Esophagus muscularis mucosa (tissue), 4 donors: ENCODE results near the gene USP2. TPM values are rescaled to one million over a fixed set of nuclear protein-coding genes. Genes with fewer than 3 reads are reported as not detected.

Experiments
- DNase-seq: peaks from one replicate; pipeline ENCODE4 v3.0.0-alpha.2; 2017; ENCODE audit errors: extremely low spot score
- H3K27ac ChIP-seq, 4 donors: fragments of 200-600 bp; sonication (generic); replicated peaks in 1 of 4; 1 replicate in 3 of 4; 2 replicates in 1 of 4; pipeline ENCODE4 v1.5.1; 2016 to 2019; ENCODE audit warnings: mild to moderate bottlenecking in 1 of 4
- H3K27me3 ChIP-seq, 4 donors: fragments of 200-600 bp; sonication (generic); one replicate each; pipeline versions ENCODE4 v1.5.1 to v1.6.0; 2016 to 2019
- H3K36me3 ChIP-seq, 4 donors: fragments of 200-600 bp; sonication (generic); one replicate each; pipeline ENCODE4 v1.5.1; 2016 to 2019
- H3K4me1 ChIP-seq, 4 donors: fragments of 200-600 bp; sonication (generic); one replicate each; pipeline ENCODE4 v1.5.1; 2016 to 2019
- H3K4me3 ChIP-seq, 4 donors: fragments of 200-600 bp; sonication (generic); 1 replicate in 2 of 4; 2 replicates in 2 of 4; pipeline ENCODE4 v1.5.1; 2016 to 2019; ENCODE audit warnings: mild to moderate bottlenecking in 4 of 4, moderate library complexity in 1 of 4
- H3K9me3 ChIP-seq, 4 donors: fragments of 200-600 bp; sonication (generic); 1 replicate in 3 of 4; 2 replicates in 1 of 4; pipeline ENCODE4 v1.5.1; 2016 to 2019
- EP300 ChIP-seq: sonication (generic); formaldehyde crosslinking; IDR thresholded peaks from one replicate; pipeline ENCODE4 v1.6.1; 2017; ENCODE audit warnings: antibody characterized with exemption
- POLR2A ChIP-seq: fragments of 450-650 bp; IDR thresholded peaks from one replicate; pipeline ENCODE4 v1.6.1; 2017; ENCODE audit warnings: antibody characterized with exemption, moderate library complexity, mild to moderate bottlenecking, low read depth
- POLR2AphosphoS5 ChIP-seq, 2 donors: sonication (generic); formaldehyde crosslinking; IDR thresholded peaks; one replicate each; pipeline ENCODE4 v1.6.1; 2017; ENCODE audit warnings: antibody characterized with exemption in 2 of 2
- WGBS: methylation state at CpG from one replicate; pipeline ENCODE4 v1.1.5; 2018; 5-methylcytosine and 5-hydroxymethylcytosine counted together
- intact Hi-C: fragments of 100-400 bp; cut with DNase I; formaldehyde crosslinking; loops from one replicate; pipeline ENCODE4 v1.15.1; 2023
- total RNA-seq, 4 donors: library from RNA; depleted of rRNA; stranded (reverse); fragments of >200 nt; gene quantifications; one replicate each; pipeline versions ENCODE4 v1.1.0 to v1.2.1, GENCODE V29; 2016
- TF ChIP-seq, protein P1 (sequence below), 3 experiments: fragments of 200-600 bp in 2 of 3; fragments of 450-650 bp in 1 of 3; sonication (generic) in 2 of 3; IDR thresholded peaks; one replicate each; pipeline ENCODE4 v1.5.1; 2017 to 2019; ENCODE audit warnings: antibody characterized with exemption in 3 of 3, mild to moderate bottlenecking in 2 of 3, moderate library complexity in 1 of 3

The USP2 gene
- total RNA-seq, 4 donors from 2014 or later = 4.6 to 9.9 (median 6.1) TPM

DNA sequence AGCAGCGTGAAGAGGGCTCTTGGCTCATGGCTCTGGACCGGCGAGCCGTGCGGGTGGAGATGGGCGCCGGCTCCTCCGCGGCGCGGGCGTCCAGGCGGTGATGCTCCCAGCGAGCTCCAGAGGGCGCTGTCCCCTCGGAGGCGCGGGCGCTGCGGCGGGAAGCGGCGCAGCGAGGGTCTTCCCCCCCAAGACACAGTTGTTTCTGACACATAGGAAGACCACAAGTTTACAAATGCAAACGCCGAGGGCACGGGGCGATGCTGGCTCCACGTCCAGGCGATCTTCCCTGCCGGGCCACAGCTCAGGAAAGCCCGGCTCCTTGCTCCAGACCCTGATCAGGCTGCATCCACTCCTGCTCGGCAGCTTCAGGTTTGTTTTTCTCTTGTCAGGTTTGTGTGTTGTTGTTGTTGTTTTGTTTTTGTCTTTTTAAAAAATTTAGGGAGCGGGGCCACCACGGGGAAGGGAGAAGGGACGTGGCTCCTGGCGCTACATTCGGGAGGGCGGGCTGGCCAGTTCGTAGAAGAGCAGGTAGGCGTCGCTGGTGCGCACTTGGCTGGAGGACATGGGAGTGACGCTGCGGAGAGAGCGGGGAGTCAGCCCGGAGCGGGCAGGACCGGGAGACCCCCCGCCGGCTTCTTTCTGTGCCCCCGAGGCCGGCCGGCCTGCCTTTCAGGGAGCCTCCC is 25.0 kb downstream of the USP2 start:
- Histone ChIP-seq H3K36me3 (peaks cover 11 to 31% (median 24%) of the 10 kb centered on the region in 4 donors), H3K4me3 (peak overlapping the region; percentile 48 to 68 (median 62)), H3K9me3 (no peaks in the 10 kb centered on the region), H3K27me3 (no peaks in the 10 kb centered on the region), H3K27ac (peak overlapping the region; percentile 84 to 86 (median 86)), H3K4me1 (peaks cover 39 to 58% (median 47%) of the 10 kb centered on the region in 4 donors)
- WGBS = 2% methylated on average over 28 of the region's 54 CpGs
- no peak for DNase-seq
- TF ChIP-seq POLR2A = no peak
- TF ChIP-seq EP300 = no peak
- TF ChIP-seq, protein P1, sequence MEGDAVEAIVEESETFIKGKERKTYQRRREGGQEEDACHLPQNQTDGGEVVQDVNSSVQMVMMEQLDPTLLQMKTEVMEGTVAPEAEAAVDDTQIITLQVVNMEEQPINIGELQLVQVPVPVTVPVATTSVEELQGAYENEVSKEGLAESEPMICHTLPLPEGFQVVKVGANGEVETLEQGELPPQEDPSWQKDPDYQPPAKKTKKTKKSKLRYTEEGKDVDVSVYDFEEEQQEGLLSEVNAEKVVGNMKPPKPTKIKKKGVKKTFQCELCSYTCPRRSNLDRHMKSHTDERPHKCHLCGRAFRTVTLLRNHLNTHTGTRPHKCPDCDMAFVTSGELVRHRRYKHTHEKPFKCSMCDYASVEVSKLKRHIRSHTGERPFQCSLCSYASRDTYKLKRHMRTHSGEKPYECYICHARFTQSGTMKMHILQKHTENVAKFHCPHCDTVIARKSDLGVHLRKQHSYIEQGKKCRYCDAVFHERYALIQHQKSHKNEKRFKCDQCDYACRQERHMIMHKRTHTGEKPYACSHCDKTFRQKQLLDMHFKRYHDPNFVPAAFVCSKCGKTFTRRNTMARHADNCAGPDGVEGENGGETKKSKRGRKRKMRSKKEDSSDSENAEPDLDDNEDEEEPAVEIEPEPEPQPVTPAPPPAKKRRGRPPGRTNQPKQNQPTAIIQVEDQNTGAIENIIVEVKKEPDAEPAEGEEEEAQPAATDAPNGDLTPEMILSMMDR (IDR thresholded peaks at IDR 0.05) = peak; percentile 69 to 96 (median 93)
- peak; percentile 39 to 47 for TF ChIP-seq POLR2AphosphoS5 (IDR thresholded peaks at IDR 0.05)
- intact Hi-C loops = loop anchor here (1.0 to 5.0 kb wide), 2 partner anchors 18 to 116 kb away; no protein-coding TSS in a partner anchor

DNA sequence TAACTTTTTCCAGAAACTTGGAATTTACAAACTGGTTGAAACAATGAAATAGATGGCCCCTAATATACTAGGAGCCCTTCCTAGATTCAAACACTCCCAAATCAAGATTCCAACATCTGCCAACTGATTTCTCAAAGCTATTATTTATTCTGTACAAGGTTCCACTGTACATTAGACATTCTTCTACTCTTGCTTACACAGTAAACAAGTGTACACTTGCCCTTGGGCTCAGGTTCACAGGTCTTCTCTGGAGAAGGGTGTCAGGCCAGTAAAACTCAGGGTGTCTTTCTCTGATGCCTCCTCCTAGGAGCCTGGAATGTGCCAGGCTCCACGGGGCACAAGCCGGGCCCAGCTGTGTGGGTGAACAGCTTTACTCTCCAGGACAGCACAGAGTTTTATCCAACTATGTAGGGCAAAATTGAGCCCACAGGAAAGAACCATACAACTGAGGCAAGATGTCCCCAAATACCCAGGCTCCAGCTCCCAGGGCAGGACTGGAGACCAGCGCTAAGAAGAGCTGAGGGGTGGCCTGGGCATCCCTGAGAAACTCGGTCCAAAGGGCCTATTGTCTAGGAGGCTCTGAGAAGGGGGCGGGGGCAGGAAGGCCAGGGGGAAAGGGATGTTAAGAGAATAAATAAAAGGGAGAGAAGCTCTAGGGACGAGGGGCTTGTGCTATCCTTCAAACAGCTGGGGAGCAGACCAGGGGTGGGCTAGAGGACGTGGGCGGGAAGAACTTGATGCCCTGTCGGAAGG is 26.2 kb downstream of the USP2 start:
- TF ChIP-seq EP300 (no peak), POLR2AphosphoS5 (IDR thresholded peaks at IDR 0.05) (no peak), POLR2A (no peak)
- TF ChIP-seq, protein P1 (IDR thresholded peaks at IDR 0.05) = no peak
- H3K9me3 ChIP-seq = no peaks in the 10 kb centered on the region
- intact Hi-C loops = loop anchor here (5.0 kb wide), 1 partner anchor 117 kb away; no protein-coding TSS in a partner anchor
- H3K4me3 ChIP-seq = no peak overlapping the region
- no peaks in the 10 kb centered on the region for H3K27me3 ChIP-seq
- peak overlapping the region in 3 of 4 donors; percentile 15 to 86 (median 85) for H3K27ac ChIP-seq
- no peak for DNase-seq
- H3K36me3 ChIP-seq = peaks cover 11 to 31% (median 24%) of the 10 kb centered on the region in 4 donors
- peaks cover 27 to 46% (median 35%) of the 10 kb centered on the region in 4 donors for H3K4me1 ChIP-seq
- whole genome bisulfite sequencing = 73% methylated on average over 9 of the region's 9 CpGs

DNA sequence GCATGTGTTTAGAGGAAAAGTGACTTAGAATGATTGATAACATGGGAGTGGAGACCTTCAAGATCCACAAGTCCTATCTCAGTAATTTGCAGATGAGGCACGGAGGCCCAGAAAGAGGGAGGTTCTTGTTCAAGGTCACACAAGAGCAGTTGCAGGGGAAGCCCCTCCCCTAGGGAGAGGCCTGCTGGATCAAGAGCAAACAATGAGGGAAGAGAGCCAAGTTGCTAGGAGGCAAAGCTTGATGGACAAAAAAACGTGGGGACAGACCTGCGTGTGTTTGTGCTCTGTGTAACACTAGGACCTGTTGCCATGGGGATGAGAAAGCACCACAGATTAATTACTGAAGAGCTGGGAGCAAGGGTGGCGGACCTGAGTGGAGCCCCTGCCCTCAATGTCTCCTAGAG is 28.6 kb downstream of the USP2 start:
- Histone ChIP-seq H3K27me3 (no peaks in the 10 kb centered on the region), H3K4me1 (peaks cover 26 to 41% (median 33%) of the 10 kb centered on the region in 4 donors), H3K9me3 (no peaks in the 10 kb centered on the region), H3K4me3 (no peak overlapping the region), H3K36me3 (peaks cover 0 to 9% (median 4%) of the 10 kb centered on the region in 4 donors), H3K27ac (peak overlapping the region; percentile 48 to 67 (median 50))
- TF ChIP-seq POLR2A (no peak), POLR2AphosphoS5 (IDR thresholded peaks at IDR 0.05) (peak in 1 of 2 donors; percentile 42), EP300 (no peak)
- TF ChIP-seq, protein P1 (IDR thresholded peaks at IDR 0.05) = no peak
- intact Hi-C loops = no loop called here
- DNase-seq = no peak
- 40% methylated on average over 4 of the region's 4 CpGs for WGBS

DNA sequence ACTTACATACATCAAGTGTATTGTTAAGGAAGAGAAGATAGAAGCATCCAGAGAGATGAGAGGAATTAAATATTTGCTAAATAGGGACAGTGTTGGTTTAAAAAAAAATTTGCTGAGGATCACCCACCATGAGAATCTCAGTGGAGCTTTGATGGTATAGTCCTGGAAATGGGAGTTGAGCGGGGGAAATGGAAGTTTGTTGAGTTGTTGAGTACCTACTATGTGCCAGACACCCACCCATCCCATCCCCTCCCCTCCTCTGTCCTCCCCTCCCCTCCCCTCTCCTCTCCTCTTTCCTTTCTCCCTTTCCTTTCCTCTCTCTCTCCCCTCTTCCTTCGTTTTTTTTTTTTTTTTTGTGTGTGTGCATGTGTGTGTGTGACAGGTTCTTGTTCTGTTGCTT is 30.3 kb downstream of the USP2 start:
- Histone ChIP-seq H3K36me3 (no peaks in the 10 kb centered on the region), H3K27ac (no peak overlapping the region), H3K27me3 (no peaks in the 10 kb centered on the region), H3K4me1 (peaks cover 14 to 30% (median 22%) of the 10 kb centered on the region in 4 donors), H3K9me3 (no peaks in the 10 kb centered on the region), H3K4me3 (no peak overlapping the region)
- WGBS = 50% methylated on average over 2 of the region's 2 CpGs
- TF ChIP-seq POLR2AphosphoS5 (IDR thresholded peaks at IDR 0.05) = no peak
- TF ChIP-seq, protein P1 (IDR thresholded peaks at IDR 0.05) = no peak
- TF ChIP-seq POLR2A = no peak
- no peak for TF ChIP-seq EP300
- intact Hi-C loops = no loop called here
- DNase-seq = no peak
